GM23338 (cell line): ENCODE data around the gene USP6NL. TPM values are rescaled to one million over a fixed set of nuclear protein-coding genes. Genes with fewer than 3 reads are reported as not detected.

Source experiments
- ATAC-seq: fragments of 200-7000 bp; cut with Tn5 transposase; 3 replicates; pipeline ENCODE4 v1.9.1; 2020
- DNase-seq: peaks from one replicate; pipeline ENCODE4 v3.0.0-alpha.2; 2015; ENCODE audit warnings: low spot score
- H2AFZ ChIP-seq: fragments of 200-600 bp; sonication (generic); 2 replicates; pipeline ENCODE4 v1.8.0; 2016; ENCODE audit warnings: antibody characterized with exemption, mild to moderate bottlenecking, moderate library complexity
- H3F3A ChIP-seq: fragments of 200-600 bp; sonication (generic); replicated peaks from 2 replicates; pipeline ENCODE4 v1.8.0; 2017; ENCODE audit warnings: antibody characterized with exemption, mixed run types, low read depth
- H3K27ac ChIP-seq: fragments of 200-600 bp; sonication (generic); 2 replicates; pipeline ENCODE4 v1.6.1; 2016; ENCODE audit warnings: low read depth
- H3K27me3 ChIP-seq: fragments of 200-600 bp; sonication (generic); 2 replicates; pipeline ENCODE4 v1.8.0; 2016; ENCODE audit warnings: mild to moderate bottlenecking, mixed run types, moderate library complexity; ENCODE audit not compliant: insufficient read depth
- H3K36me3 ChIP-seq: fragments of 200-600 bp; sonication (generic); 2 replicates; pipeline ENCODE4 v1.8.0; 2016; ENCODE audit warnings: mild to moderate bottlenecking; ENCODE audit not compliant: insufficient read depth
- H3K4me1 ChIP-seq: fragments of 200-600 bp; sonication (generic); 2 replicates; pipeline ENCODE4 v1.8.0; 2016; ENCODE audit warnings: mild to moderate bottlenecking, moderate library complexity; ENCODE audit not compliant: insufficient read depth
- H3K4me2 ChIP-seq: fragments of 200-600 bp; sonication (generic); 2 replicates; pipeline ENCODE4 v1.7.1; 2017; ENCODE audit warnings: mixed run types
- H3K4me3 ChIP-seq: fragments of 200-600 bp; sonication (generic); 2 replicates; pipeline ENCODE4 v1.6.1; 2016; ENCODE audit warnings: mixed run types
- H3K79me2 ChIP-seq: fragments of 200-600 bp; sonication (generic); replicated peaks from 2 replicates; pipeline ENCODE4 v1.8.0; 2017; ENCODE audit warnings: mild to moderate bottlenecking; ENCODE audit not compliant: insufficient read depth
- H3K9me2 ChIP-seq: fragments of 200-600 bp; sonication (generic); 2 replicates; pipeline ENCODE4 v1.8.0; 2017; ENCODE audit not compliant: insufficient read depth
- H4K20me1 ChIP-seq: fragments of 200-600 bp; sonication (generic); replicated peaks from 2 replicates; pipeline ENCODE4 v1.8.0; 2017; ENCODE audit warnings: mild to moderate bottlenecking; ENCODE audit not compliant: insufficient read depth
- H3K27ac Mint-ChIP-seq: 2 replicates; pipeline ENCODE4 v1.8.0; 2020; ENCODE audit warnings: inconsistent platforms, mild to moderate bottlenecking, moderate library complexity, mixed read lengths
- H3K27me3 Mint-ChIP-seq: 3 replicates; pipeline ENCODE4 v1.8.0; 2022; ENCODE audit warnings: low read depth, mild to moderate bottlenecking, moderate library complexity, mixed read lengths, inconsistent platforms; ENCODE audit not compliant: insufficient read depth, poor library complexity
- H3K36me3 Mint-ChIP-seq: 3 replicates; pipeline ENCODE4 v1.8.0; 2021; ENCODE audit warnings: low read depth, mild to moderate bottlenecking, inconsistent platforms, moderate library complexity, mixed read lengths
- H3K4me1 Mint-ChIP-seq: 3 replicates; pipeline ENCODE4 v1.8.0; 2020; ENCODE audit warnings: mild to moderate bottlenecking, inconsistent platforms, mixed read lengths
- H3K4me3 Mint-ChIP-seq: 3 replicates; pipeline ENCODE4 v1.8.0; 2021; ENCODE audit warnings: moderate library complexity, mild to moderate bottlenecking, inconsistent platforms, mixed read lengths
- H3K9me3 Mint-ChIP-seq: 3 replicates; pipeline ENCODE4 v1.8.0; 2020; ENCODE audit warnings: moderate library complexity, mild to moderate bottlenecking, inconsistent platforms, mixed read lengths
- CREB1 ChIP-seq: fragments of 250-450 bp; sonication (Bioruptor Pico); IDR thresholded peaks from 2 replicates; pipeline ENCODE4 v1.5.0; 2020; ENCODE audit warnings: low read depth, mild to moderate bottlenecking, moderate library complexity
- CTCF ChIP-seq, 2 experiments: fragments of 200-600 bp in 1 of 2; sonication (generic) in 1 of 2; conservative IDR thresholded peaks; 2 replicates each; pipeline versions ENCODE4 v1.5.1 to v1.6.1; 2016 to 2017; ENCODE audit warnings: antibody characterized with exemption in 2 of 2, low read depth in 2 of 2, mild to moderate bottlenecking in 2 of 2, moderate library complexity in 1 of 2
- EZH2 ChIP-seq: fragments of 200-600 bp; sonication (generic); IDR thresholded peaks from one replicate; pipeline ENCODE4 v1.8.0; 2017; ENCODE audit warnings: antibody characterized with exemption, mild to moderate bottlenecking, low read depth; ENCODE audit not compliant: unreplicated experiment
- EZH2phosphoT487 ChIP-seq: fragments of 200-600 bp; sonication (generic); IDR thresholded peaks from one replicate; pipeline ENCODE4 v1.8.1; 2018; ENCODE audit warnings: antibody characterized with exemption; ENCODE audit not compliant: unreplicated experiment
- JUNB ChIP-seq: IDR thresholded peaks from one replicate; pipeline ENCODE4 v1.6.1; 2016; ENCODE audit warnings: antibody characterized with exemption; ENCODE audit not compliant: unreplicated experiment
- REST ChIP-seq: IDR thresholded peaks from one replicate; pipeline ENCODE4 v1.6.1; 2018; ENCODE audit warnings: antibody characterized with exemption; ENCODE audit not compliant: unreplicated experiment
- ZNF114 ChIP-seq: fragments of 250-450 bp; sonication (Bioruptor Pico); IDR thresholded peaks from 2 replicates; pipeline ENCODE4 v1.5.0; 2020; ENCODE audit warnings: mild to moderate bottlenecking, moderate library complexity
- ZNF331 ChIP-seq: fragments of 250-450 bp; sonication (Bioruptor Pico); IDR thresholded peaks from 2 replicates; pipeline ENCODE4 v1.5.0; 2020; ENCODE audit warnings: low read depth, mild to moderate bottlenecking, moderate library complexity
- ZNF462 ChIP-seq: fragments of 250-450 bp; sonication (Bioruptor Pico); IDR thresholded peaks from 2 replicates; pipeline ENCODE4 v1.5.0; 2020; ENCODE audit warnings: mild to moderate bottlenecking, moderate library complexity
- polyA plus RNA-seq: library from polyadenylated mRNA; unstranded; fragments of >200 nt; fragmentation: Nextera tagmentation; extraction: Ambion mirVana; gene quantifications from 2 replicates; pipeline ENCODE4 v1.2.1, GENCODE V29; 2016
- total RNA-seq: library from RNA; depleted of rRNA; stranded (reverse); fragments of >200 nt; shearing (Covaris generic); gene quantifications from 2 replicates; pipeline ENCODE4 v1.2.3, GENCODE V29; 2014

The USP6NL gene
- total and polyA plus RNA-seq, 2 experiments from 2014 or later = 8.1 to 29.7 TPM

GRCh38 chr10:11610166-11610825 is 1.2 kb downstream of the USP6NL start:
- peaks cover 1% of the 10 kb centered on the region for H3K27me3 Mint-ChIP-seq
- peak overlapping the region; percentile 64; the same call in 1 of the 2 replicates for H2AFZ ChIP-seq
- peaks cover 55% of the 10 kb centered on the region for H3K79me2 ChIP-seq
- peak overlapping the region; percentile 74 for H3K4me2 ChIP-seq
- peak overlapping the region; percentile 78 for H3K4me3 ChIP-seq
- no peaks in the 10 kb centered on the region for H3K9me3 Mint-ChIP-seq
- peaks cover 33% of the 10 kb centered on the region for H3K4me1 Mint-ChIP-seq
- H3K36me3 ChIP-seq = no peaks in the 10 kb centered on the region
- ATAC-seq = no peak
- H3K4me3 Mint-ChIP-seq = peak overlapping the region; percentile 97
- H3K4me1 ChIP-seq = peaks cover 35% of the 10 kb centered on the region
- H3K27ac Mint-ChIP-seq = peak overlapping the region; percentile 97
- no peaks in the 10 kb centered on the region for H3K9me2 ChIP-seq
- H3K36me3 Mint-ChIP-seq = no peaks in the 10 kb centered on the region; the same call in 2 of the 3 replicates
- TF ChIP-seq JUNB (no peak), EZH2phosphoT487 (no peak), ZNF462 (CRISPR knock-in tag) (no peak), CREB1 (CRISPR knock-in tag) (no peak), ZNF331 (no peak), REST (no peak), ZNF114 (CRISPR knock-in tag) (no peak), CTCF (conservative IDR thresholded peaks at IDR 0.05; ENCODE audit: low read depth in 2 of 2) (no peak), EZH2 (no peak)
- DNase-seq = no peak
- 0 out of 2 replicates have a peak, but pooled peaks cover 6% of the 10 kb centered on the region for H3K27me3 ChIP-seq
- H4K20me1 ChIP-seq = peaks cover 25% of the 10 kb centered on the region
- peak overlapping the region; percentile 81 for H3K27ac ChIP-seq
- H3F3A ChIP-seq = 0 out of 2 replicates have a peak, but pooled peaks cover 3% of the 10 kb centered on the region
